HepG2 (cell line): ENCODE data around the gene CYYR1. TPM values are rescaled to one million over a fixed set of nuclear protein-coding genes. Genes with fewer than 3 reads are reported as not detected.

Experiments used
- ATAC-seq: fragments of 200-7000 bp; cut with Tn5 transposase; 3 replicates; pipeline ENCODE4 v1.9.1; 2020; ENCODE audit warnings: mild to moderate bottlenecking, moderate library complexity
- BruUV-seq: library from RNA; stranded (reverse); fragments of 400-500 nt; replicated peaks from 2 replicates; lab custom pipeline; 2021; lab: Mats Ljungman, UMichigan
- CTCF ChIA-PET: fragments of 300-600 bp; formaldehyde crosslinking; extraction: SDS; loops from one replicate; lab custom pipeline; 2021; ENCODE audit warnings: low total read pairs, inconsistent platforms, low intra/inter-chr PET ratio; lab: Yijun Ruan, JAX
- POLR2A ChIA-PET: fragments of 350-600 bp; sonication (Branson Sonifier 250); formaldehyde crosslinking; loops from one replicate; lab custom pipeline; 2020; ENCODE audit warnings: antibody characterized with exemption, inconsistent platforms; lab: Yijun Ruan, JAX
- DNase-seq: peaks from one replicate; pipeline ENCODE4 v3.0.0-alpha.2; 2015; ENCODE audit warnings: low spot score
- FAIRE-seq: peaks from 3 replicates; lab custom pipeline; 2011; peaks lifted over from hg19 to GRCh38; lab: Jason Lieb, UNC
- H2AFZ ChIP-seq: one replicate; pipeline ENCODE4 v1.6.1; 2011; ENCODE audit warnings: low read length, inconsistent platforms
- H3K27ac ChIP-seq: fragments of 300-600 bp; 3 replicates; pipeline ENCODE4 v1.8.0; 2011; ENCODE audit warnings: mixed run types, mild to moderate bottlenecking, mixed read lengths, low read length, inconsistent platforms; ENCODE audit not compliant: insufficient read depth; ENCODE audit errors: extremely low read length
- H3K27me3 ChIP-seq, 2 experiments: fragments of 200-600 bp in 1 of 2; 2 replicates in 1 of 2; 3 replicates in 1 of 2; pipeline versions ENCODE4 v1.6.0 to v1.8.0; 2011; ENCODE audit warnings: low read length in 2 of 2, mild to moderate bottlenecking in 2 of 2, moderate library complexity in 2 of 2, inconsistent platforms in 1 of 2; ENCODE audit not compliant: insufficient read depth in 2 of 2, control insufficient read depth in 1 of 2
- H3K36me3 ChIP-seq, 2 experiments: fragments of 200-600 bp in 1 of 2; replicated peaks in 1 of 2; 2 replicates in 1 of 2; 3 replicates in 1 of 2; pipeline versions ENCODE4 v1.5.1 to v1.8.0; 2011; ENCODE audit warnings: low read length in 2 of 2, inconsistent platforms in 1 of 2; ENCODE audit not compliant: insufficient read depth in 2 of 2, control insufficient read depth in 1 of 2
- H3K4me1 ChIP-seq: 2 replicates; pipeline ENCODE4 v1.5.1; 2012; ENCODE audit warnings: low read length, inconsistent platforms; ENCODE audit not compliant: insufficient read depth
- H3K4me2 ChIP-seq: 2 replicates; pipeline ENCODE4 v1.6.0; 2011; ENCODE audit warnings: low read depth, low read length, inconsistent platforms
- H3K4me3 ChIP-seq, 3 experiments: fragments of 200-600 bp in 1 of 3; sonication (generic), shearing (Covaris generic) in 1 of 3; replicated peaks in 1 of 3; 2 replicates each; pipeline ENCODE4 v1.5.1; 2011 to 2016; ENCODE audit warnings: low read length in 3 of 3, inconsistent platforms in 2 of 3, low read depth in 2 of 3, mild to moderate bottlenecking in 2 of 3, control low read depth in 1 of 3, mixed read lengths in 1 of 3; ENCODE audit not compliant: insufficient read depth in 1 of 3
- H3K79me2 ChIP-seq: one replicate; pipeline ENCODE4 v1.6.1; 2011; ENCODE audit warnings: low read length, inconsistent platforms; ENCODE audit not compliant: insufficient read depth
- H3K9ac ChIP-seq: 2 replicates; pipeline ENCODE4 v1.6.0; 2011; ENCODE audit warnings: mild to moderate bottlenecking, low read depth, low read length, inconsistent platforms; ENCODE audit not compliant: insufficient read depth
- H3K9me3 ChIP-seq: 2 replicates; pipeline ENCODE4 v1.5.1; 2012; ENCODE audit warnings: mild to moderate bottlenecking, low read length
- H4K20me1 ChIP-seq: 2 replicates; pipeline ENCODE4 v1.6.0; 2011; ENCODE audit warnings: inconsistent platforms, mild to moderate bottlenecking, low read length, moderate library complexity; ENCODE audit not compliant: insufficient read depth
- KAT7 ChIP-seq: IDR thresholded peaks from 2 replicates; pipeline ENCODE4 v1.6.1; 2018; ENCODE audit warnings: borderline replicate concordance, missing compliant biosample characterization
- TSC22D2 ChIP-seq: sonication (generic); formaldehyde crosslinking; IDR thresholded peaks from 2 replicates; pipeline ENCODE4 v1.5.1; 2020; ENCODE audit warnings: missing genetic modification reagents, mild to moderate bottlenecking, borderline replicate concordance
- ZBTB20 ChIP-seq: sonication (generic); formaldehyde crosslinking; IDR thresholded peaks from 2 replicates; pipeline ENCODE4 v1.8.1; 2023; ENCODE audit warnings: missing genetic modification reagents, low read depth, mild to moderate bottlenecking, borderline replicate concordance
- ZBTB42 ChIP-seq: sonication (generic); formaldehyde crosslinking; IDR thresholded peaks from 2 replicates; pipeline ENCODE4 v1.5.0; 2020; ENCODE audit warnings: mild to moderate bottlenecking, missing genetic modification reagents
- ZFP41 ChIP-seq: sonication (generic); formaldehyde crosslinking; IDR thresholded peaks from 2 replicates; pipeline ENCODE4 v1.4.0; 2020; ENCODE audit warnings: mild to moderate bottlenecking, missing genetic modification reagents, borderline replicate concordance
- ZIK1 ChIP-seq: sonication (generic); formaldehyde crosslinking; IDR thresholded peaks from 2 replicates; pipeline ENCODE4 v1.5.0; 2020; ENCODE audit warnings: mild to moderate bottlenecking, low read depth, missing genetic modification reagents, borderline replicate concordance
- ZNF570 ChIP-seq: sonication (generic); formaldehyde crosslinking; IDR thresholded peaks from 2 replicates; pipeline ENCODE4 v1.4.0; 2020; ENCODE audit warnings: mild to moderate bottlenecking, missing genetic modification reagents, borderline replicate concordance
- ZNF772 ChIP-seq: sonication (generic); formaldehyde crosslinking; IDR thresholded peaks from 2 replicates; pipeline ENCODE4 v1.5.0; 2020; ENCODE audit warnings: mild to moderate bottlenecking, missing genetic modification reagents
- ZNF816 ChIP-seq: sonication (generic); formaldehyde crosslinking; IDR thresholded peaks from 2 replicates; pipeline ENCODE4 v1.8.0; 2022; ENCODE audit warnings: missing genetic modification reagents, mild to moderate bottlenecking, borderline replicate concordance
- ZSCAN21 ChIP-seq: sonication (generic); formaldehyde crosslinking; IDR thresholded peaks from 2 replicates; pipeline ENCODE4 v1.8.0; 2022; ENCODE audit warnings: mild to moderate bottlenecking, missing genetic modification reagents, moderate library complexity, borderline replicate concordance
- WGBS: methylation state at CpG from one replicate; pipeline ENCODE4 v1.1.6; 2017; ENCODE audit warnings: low lambda C conversion rate; 5-methylcytosine and 5-hydroxymethylcytosine counted together
- in situ Hi-C: cut with HindIII; loops from 2 replicates; pipeline ENCODE4 v1.10.0; 2017; ENCODE audit warnings: low pct_unique_long_range_greater_than_20kb; ENCODE audit not compliant: extremely low pct_ligation_motif_present
- intact Hi-C: fragments of 100-400 bp; cut with micrococcal nuclease; formaldehyde crosslinking; loops from one replicate; pipeline ENCODE4 v1.10.0; 2022; ENCODE audit not compliant: unreplicated experiment
- polyA plus RNA-seq, 8 experiments: library from polyadenylated mRNA; depleted of rRNA in 3 of 8; stranded (reverse) in 7 of 8; unstranded in 1 of 8; fragments of >200 nt; fragmentation: Illumina TruSeq in 4 of 8; extraction: Trizol in 4 of 8; gene quantifications; 2 replicates each; pipeline versions ENCODE4 v1.2.1 to v1.2.3, GENCODE V29; 2011 to 2016; ENCODE audit warnings: low read depth in 4 of 8, missing spikeins in 1 of 8, mixed read lengths in 1 of 8; ENCODE audit not compliant: insufficient read depth in 1 of 8
- total RNA-seq, 5 experiments: library from RNA; depleted of rRNA; stranded (reverse); fragments of >200 nt; fragmentation: Illumina TruSeq; extraction: Trizol; gene quantifications; 2 replicates each; pipeline ENCODE4 v1.2.3, GENCODE V29; 2016; ENCODE audit warnings: low read depth in 1 of 5
- TF ChIP-seq, protein P1 (sequence below): sonication (generic); formaldehyde crosslinking; IDR thresholded peaks from 2 replicates; pipeline ENCODE4 v1.5.1; 2020; ENCODE audit warnings: missing genetic modification reagents, mild to moderate bottlenecking, borderline replicate concordance
- TF ChIP-seq, protein P2 (sequence below): sonication (generic); formaldehyde crosslinking; IDR thresholded peaks from 2 replicates; pipeline ENCODE4 v1.5.0; 2020; ENCODE audit warnings: mild to moderate bottlenecking, missing genetic modification reagents
- TF ChIP-seq, protein P3 (sequence below): sonication (generic); formaldehyde crosslinking; IDR thresholded peaks from 2 replicates; pipeline ENCODE4 v1.4.0; 2020; ENCODE audit warnings: mild to moderate bottlenecking, missing genetic modification reagents
- TF ChIP-seq, protein P4 (sequence below): sonication (generic); formaldehyde crosslinking; IDR thresholded peaks from 2 replicates; pipeline ENCODE4 v1.8.0; 2022; ENCODE audit warnings: missing genetic modification reagents, mild to moderate bottlenecking, borderline replicate concordance
- TF ChIP-seq, protein P5 (sequence below): sonication (generic); formaldehyde crosslinking; IDR thresholded peaks from 2 replicates; pipeline ENCODE4 v1.9.0; 2021; ENCODE audit warnings: missing genetic modification reagents, borderline replicate concordance

The CYYR1 gene
- total and polyA plus RNA-seq, 2 of the 13 experiments (the other 11 are each of a cell fraction or from before 2014, with no cell fraction given): not detected

DNA sequence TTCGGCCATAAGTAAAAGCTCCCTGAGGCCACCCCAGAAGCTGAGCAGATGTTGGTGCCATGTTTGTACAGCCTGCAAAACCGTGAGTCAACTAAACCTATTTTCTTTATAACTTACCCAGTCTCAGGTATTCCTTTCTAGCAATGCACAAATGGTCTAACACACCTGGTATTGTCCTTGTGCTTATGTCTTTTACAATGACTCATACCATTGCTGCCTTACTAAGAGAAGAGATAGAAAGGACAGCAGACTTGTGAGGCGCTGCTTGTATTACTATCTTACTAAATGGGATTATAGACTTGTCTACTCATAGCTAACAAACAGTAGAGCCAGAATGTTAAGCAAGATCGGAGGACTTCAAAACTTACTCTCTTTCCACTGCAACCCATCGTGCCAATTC is 18.5 kb upstream of the CYYR1 start:
- POLR2A ChIA-PET: no interaction called here
- CTCF ChIA-PET: no interaction called here
- Histone ChIP-seq H3K36me3 (no peaks in the 10 kb centered on the region), H3K79me2 (no peaks in the 10 kb centered on the region), H3K4me1 (no peaks in the 10 kb centered on the region), H3K4me2 (no peak overlapping the region), H3K27ac (no peak overlapping the region), H3K9me3 (peaks cover 86% of the 10 kb centered on the region), H3K4me3 (no peak overlapping the region), H2AFZ (no peak overlapping the region), H3K27me3 (no peaks in the 10 kb centered on the region), H4K20me1 (no peaks in the 10 kb centered on the region), H3K9ac (no peak overlapping the region)
- BruUV-seq: no TSS peak
- no peak for ATAC-seq
- no peak for FAIRE-seq
- 28% methylated on average over 5 of the region's 5 CpGs for WGBS
- no peak for DNase-seq
- in situ Hi-C loops: no loop called here
- intact Hi-C loops: no loop called here
- TF ChIP-seq ZFP41 (CRISPR knock-in tag): no peak
- TF ChIP-seq, protein P1, sequence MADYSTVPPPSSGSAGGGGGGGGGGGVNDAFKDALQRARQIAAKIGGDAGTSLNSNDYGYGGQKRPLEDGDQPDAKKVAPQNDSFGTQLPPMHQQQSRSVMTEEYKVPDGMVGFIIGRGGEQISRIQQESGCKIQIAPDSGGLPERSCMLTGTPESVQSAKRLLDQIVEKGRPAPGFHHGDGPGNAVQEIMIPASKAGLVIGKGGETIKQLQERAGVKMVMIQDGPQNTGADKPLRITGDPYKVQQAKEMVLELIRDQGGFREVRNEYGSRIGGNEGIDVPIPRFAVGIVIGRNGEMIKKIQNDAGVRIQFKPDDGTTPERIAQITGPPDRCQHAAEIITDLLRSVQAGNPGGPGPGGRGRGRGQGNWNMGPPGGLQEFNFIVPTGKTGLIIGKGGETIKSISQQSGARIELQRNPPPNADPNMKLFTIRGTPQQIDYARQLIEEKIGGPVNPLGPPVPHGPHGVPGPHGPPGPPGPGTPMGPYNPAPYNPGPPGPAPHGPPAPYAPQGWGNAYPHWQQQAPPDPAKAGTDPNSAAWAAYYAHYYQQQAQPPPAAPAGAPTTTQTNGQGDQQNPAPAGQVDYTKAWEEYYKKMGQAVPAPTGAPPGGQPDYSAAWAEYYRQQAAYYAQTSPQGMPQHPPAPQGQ (CRISPR knock-in tag): no peak
- TF ChIP-seq ZNF816: no peak
- TF ChIP-seq, protein P2, sequence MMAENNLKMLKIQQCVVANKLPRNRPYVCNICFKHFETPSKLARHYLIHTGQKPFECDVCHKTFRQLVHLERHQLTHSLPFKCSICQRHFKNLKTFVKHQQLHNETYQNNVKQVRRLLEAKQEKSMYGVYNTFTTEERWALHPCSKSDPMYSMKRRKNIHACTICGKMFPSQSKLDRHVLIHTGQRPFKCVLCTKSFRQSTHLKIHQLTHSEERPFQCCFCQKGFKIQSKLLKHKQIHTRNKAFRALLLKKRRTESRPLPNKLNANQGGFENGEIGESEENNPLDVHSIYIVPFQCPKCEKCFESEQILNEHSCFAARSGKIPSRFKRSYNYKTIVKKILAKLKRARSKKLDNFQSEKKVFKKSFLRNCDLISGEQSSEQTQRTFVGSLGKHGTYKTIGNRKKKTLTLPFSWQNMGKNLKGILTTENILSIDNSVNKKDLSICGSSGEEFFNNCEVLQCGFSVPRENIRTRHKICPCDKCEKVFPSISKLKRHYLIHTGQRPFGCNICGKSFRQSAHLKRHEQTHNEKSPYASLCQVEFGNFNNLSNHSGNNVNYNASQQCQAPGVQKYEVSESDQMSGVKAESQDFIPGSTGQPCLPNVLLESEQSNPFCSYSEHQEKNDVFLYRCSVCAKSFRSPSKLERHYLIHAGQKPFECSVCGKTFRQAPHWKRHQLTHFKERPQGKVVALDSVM (CRISPR knock-in tag): no peak
- TF ChIP-seq, protein P3, sequence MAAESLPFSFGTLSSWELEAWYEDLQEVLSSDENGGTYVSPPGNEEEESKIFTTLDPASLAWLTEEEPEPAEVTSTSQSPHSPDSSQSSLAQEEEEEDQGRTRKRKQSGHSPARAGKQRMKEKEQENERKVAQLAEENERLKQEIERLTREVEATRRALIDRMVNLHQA: no peak
- TF ChIP-seq KAT7 (CRISPR knock-in tag): no peak
- TF ChIP-seq ZSCAN21 (CRISPR knock-in tag): no peak
- TF ChIP-seq, protein P4, sequence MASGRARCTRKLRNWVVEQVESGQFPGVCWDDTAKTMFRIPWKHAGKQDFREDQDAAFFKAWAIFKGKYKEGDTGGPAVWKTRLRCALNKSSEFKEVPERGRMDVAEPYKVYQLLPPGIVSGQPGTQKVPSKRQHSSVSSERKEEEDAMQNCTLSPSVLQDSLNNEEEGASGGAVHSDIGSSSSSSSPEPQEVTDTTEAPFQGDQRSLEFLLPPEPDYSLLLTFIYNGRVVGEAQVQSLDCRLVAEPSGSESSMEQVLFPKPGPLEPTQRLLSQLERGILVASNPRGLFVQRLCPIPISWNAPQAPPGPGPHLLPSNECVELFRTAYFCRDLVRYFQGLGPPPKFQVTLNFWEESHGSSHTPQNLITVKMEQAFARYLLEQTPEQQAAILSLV (CRISPR knock-in tag): no peak
- TF ChIP-seq TSC22D2 (CRISPR knock-in tag): no peak
- TF ChIP-seq ZIK1 (CRISPR knock-in tag): no peak
- TF ChIP-seq ZNF772 (CRISPR knock-in tag): no peak
- no peak for TF ChIP-seq ZBTB42 (CRISPR knock-in tag)
- TF ChIP-seq, protein P5, sequence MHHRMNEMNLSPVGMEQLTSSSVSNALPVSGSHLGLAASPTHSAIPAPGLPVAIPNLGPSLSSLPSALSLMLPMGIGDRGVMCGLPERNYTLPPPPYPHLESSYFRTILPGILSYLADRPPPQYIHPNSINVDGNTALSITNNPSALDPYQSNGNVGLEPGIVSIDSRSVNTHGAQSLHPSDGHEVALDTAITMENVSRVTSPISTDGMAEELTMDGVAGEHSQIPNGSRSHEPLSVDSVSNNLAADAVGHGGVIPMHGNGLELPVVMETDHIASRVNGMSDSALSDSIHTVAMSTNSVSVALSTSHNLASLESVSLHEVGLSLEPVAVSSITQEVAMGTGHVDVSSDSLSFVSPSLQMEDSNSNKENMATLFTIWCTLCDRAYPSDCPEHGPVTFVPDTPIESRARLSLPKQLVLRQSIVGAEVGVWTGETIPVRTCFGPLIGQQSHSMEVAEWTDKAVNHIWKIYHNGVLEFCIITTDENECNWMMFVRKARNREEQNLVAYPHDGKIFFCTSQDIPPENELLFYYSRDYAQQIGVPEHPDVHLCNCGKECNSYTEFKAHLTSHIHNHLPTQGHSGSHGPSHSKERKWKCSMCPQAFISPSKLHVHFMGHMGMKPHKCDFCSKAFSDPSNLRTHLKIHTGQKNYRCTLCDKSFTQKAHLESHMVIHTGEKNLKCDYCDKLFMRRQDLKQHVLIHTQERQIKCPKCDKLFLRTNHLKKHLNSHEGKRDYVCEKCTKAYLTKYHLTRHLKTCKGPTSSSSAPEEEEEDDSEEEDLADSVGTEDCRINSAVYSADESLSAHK (CRISPR knock-in tag): no peak
- no peak for TF ChIP-seq ZNF570 (CRISPR knock-in tag)
- TF ChIP-seq ZBTB20 (CRISPR knock-in tag): no peak
